ENCODE data around the gene MGMT.

MGMT gene

DNA sequence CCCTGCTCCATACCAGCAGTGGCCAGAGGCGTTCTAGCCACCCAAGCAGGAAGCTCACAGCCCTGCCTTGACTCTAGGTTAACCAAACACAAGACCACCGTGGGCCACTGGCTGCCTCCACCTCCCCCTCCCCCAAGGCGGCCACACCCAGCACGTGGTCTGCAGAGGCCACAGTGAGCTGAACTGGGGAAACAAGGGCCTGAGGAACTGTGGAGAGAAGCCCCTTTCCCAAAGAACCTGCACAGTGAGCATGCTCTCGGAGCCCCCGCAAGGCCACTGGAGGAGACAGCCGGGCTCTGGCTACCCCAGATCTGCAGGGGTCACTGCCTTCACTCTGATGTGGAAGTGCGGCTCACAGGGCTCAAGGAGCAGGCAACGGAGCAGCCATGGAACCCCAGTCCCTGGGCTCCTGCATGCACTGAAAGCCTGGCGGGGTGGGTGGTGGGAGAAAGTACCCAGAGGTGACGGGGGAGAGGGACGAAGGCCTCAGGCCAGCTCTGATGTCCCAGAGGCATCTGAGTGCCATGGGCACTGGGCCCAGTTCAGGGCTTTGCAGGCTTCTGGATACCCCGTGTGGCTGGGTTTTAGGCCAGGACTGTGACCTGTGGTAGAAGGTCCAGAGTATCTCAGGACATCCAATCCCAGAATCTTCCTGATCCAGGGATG is 307.8 kb downstream of the MGMT start:
- no peak for DNase-seq (ENCODE audit: low spot score)

GRCh38 chr10:129775681-129776080 is 308.6 kb downstream of the MGMT start:
- no peak for DNase-seq (ENCODE audit: low spot score)

DNA sequence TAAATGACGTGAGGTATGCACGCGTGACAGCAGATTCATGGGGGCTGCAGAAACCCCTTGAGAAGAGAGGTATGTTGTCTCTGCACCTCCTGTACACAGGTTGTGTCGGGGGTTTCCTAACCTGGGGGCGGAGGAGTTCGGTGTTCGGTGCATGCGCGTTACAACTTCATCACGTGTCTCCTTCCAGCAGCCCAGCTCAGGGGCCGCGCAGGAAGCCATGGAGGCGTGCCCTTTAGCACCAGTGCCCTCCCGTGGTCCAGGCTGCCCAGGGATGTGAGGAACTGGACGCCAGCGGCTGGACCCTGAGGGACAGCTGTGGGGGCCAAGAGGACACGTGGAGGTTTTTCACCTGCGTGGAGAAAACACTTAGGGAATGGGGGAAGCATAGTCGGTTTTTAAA is 310.6 kb downstream of the MGMT start:
- no peak for DNase-seq (ENCODE audit: low spot score)

DNA sequence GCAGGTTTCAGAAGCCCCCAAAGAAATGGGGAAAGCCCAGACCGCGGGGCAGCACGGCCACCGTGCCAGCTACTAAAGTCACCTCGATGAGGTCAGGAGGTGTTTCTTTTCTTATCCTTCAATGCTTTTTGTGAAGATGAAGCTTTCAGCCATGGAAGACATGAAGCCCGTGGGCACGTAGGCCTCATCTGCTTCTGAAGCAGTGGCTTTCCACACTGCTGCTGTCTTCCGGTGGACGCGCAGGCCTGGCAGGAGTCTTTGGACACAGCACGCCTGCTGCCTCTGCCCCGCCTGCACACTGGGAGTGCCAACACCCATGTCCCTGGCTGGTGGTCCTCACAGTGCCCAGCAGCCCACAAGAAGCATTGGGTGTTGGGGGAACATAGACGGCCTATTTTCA is 311.5 kb downstream of the MGMT start:
- DNase-seq (ENCODE audit: low spot score): no peak

DNA sequence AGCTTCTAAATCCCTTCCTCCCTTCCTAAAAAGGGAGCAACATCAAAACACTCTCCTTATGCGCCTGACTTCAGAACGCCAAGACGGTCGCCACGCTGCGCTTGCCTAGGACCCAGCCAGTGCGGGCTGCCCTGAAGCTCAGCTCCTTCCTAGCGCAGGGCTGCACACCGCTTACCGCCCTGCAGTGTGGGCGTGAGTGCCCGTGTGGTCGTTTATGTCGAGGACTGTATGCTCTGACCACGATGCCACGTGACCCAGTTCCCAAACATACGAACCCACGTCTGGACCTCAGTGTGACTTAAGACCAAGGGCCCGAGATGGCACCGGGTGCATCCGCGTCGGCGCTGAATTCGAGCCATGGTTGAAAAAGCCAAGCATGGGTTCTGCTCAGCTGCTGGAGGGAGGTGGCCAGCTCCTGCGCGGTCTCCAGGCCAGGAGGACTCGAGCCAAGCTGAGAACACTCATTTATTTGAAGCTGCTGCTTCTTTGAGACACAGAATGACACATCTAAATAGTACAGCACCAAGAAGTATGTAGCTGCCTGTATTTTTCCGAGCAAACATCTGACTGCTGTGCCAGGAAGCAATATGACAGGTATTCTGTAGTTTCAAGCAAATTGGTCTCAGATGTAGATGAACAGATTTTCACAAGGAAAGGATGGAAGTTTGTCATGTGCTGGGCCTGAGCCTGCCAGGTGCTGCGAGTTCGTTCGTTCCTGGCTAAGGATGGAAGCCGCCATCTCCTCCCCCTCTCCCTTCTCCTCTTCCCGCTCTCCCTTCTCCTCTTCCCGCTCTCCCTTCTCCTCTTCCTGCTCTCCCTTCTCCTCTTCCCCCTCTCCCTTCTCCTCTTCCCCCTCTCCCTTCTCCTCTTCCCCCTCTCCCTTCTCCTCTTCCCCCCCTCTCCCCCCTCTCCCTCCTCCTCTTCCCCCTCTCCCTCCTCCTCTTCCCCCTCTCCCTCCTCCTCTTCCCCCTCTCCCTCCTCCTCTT is 312.4 kb downstream of the MGMT start:
- no peak for DNase-seq (ENCODE audit: low spot score)

DNA sequence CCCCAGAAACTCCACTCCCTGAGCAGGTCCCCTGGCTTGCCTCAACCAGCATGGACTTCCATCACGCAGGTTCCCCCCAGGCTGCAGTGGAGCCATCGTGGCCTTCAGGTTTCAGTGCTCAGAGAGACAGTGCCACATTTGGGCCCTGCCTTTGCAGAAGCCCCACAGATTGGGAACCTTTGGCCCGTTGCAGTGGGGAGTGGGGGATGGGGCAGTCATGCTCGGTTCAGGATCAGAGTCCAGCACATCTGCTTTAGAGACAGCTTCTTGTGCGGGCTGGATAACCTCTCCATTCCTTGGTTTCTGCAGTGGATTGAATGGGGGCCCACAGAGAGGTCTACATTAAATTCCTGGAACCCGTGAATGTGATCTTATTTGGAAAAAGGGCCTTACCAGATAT is 313.2 kb downstream of the MGMT start:
- DNase-seq (ENCODE audit: low spot score): no peak

GRCh38 chr10:129780901-129781795 is 314.1 kb downstream of the MGMT start:
- no peak for DNase-seq (ENCODE audit: low spot score)

GRCh38 chr10:129784291-129784690 is 317.2 kb downstream of the MGMT start:
- no peak for DNase-seq (ENCODE audit: low spot score)

DNA sequence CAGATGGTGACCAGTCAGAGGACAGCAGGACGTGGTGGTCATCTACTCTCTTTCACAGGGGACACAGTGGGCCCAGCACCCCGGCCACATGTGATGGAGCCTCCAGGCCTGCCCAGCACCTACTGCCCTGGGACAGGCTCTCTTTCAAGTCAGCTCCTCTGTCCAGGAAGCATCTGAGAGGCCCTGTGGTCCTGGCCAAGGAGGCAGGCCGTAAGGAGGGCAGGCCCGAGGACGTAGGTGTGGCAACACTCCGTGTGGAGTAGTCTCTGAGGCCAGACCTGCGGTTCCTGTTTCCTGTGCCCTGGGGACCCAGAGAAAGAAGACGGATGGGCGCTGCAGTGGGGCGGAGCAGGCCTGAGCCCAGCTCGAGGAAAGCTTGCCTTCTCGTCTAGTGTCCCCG is 317.9 kb downstream of the MGMT start:
- DNase-seq (ENCODE audit: low spot score): no peak

- DNase-seq (ENCODE audit: low spot score): no peak
Observed at GRCh38 chr10:129785536-129785981, 318.5 kb downstream of the MGMT start.

DNA sequence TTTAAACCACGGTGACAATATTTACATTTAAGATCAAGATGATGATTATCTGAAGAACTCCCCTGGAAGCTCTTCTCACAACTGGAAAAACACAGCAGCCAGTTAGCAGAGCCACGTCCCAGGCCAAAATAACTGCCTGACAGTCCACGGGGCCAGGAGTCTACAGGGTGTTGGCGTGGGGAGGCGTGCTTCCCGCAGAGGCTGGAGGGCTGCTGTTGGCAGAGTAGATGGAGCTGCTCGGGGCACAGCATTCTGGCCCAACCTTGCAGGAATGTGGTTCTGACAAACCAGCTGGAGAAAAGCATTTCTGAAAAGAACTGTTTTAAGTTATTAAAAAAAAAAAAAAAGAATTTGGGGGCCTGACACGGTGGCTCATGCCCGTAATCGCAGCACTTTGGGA is 319.2 kb downstream of the MGMT start:
- DNase-seq (ENCODE audit: low spot score): no peak

DNA sequence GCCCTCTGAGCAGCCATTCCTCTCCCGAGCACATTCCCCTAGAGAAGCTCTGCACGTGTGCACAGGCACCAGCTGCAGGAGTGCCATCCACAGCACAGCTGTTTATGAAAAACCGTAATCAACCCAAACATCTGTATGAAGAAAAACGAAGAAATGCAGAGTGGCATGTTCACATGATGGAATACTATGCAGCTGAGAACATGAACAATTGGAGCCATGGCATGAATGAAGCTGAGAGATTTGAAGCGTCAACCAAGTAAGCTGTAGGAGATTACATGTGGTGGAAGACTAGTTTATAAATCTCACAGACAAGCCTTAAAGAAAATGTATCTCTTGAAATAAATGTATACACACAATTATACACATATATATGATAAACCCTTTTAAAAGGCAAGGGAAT is 320.5 kb downstream of the MGMT start:
- DNase-seq (ENCODE audit: low spot score): no peak

- no peak for DNase-seq (ENCODE audit: low spot score)
Observed at GRCh38 chr10:129788215-129788614, 321.2 kb downstream of the MGMT start.

DNA sequence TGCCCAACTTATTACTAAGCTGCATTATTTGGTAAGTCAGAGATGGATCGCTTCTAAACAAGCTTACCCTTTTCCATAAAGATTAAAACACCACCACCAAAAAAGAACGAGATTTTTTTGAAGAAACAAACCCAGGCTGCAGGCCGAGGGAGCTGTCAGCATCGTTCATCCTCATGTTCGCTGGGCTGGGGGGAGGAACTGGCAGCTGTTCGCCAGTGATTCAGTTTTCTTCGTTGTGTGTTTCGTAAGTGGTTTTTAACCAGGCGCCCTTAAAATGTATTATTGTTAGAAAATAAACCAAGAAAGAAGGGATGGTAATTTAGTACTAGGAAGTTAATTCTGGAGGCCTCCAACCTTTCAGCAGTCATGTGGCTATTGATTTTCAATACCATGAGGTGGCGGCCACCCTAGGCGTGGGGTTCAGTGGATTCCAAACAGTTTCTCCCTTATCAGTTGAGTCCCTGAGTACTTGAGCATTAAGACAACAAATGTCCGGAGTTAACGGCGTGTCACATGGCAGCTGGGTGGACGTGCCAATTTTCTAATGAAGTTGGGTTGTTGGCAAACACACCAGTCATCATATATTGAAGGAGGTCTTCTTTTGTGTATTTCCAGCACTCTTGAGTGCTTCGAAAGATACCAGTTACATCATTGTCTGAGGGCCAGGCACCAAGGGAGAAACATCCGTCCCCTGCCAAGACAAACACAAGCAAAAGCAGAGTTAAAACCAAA is 323.8 kb downstream of the MGMT start:
- no peak for DNase-seq (ENCODE audit: low spot score)

DNA sequence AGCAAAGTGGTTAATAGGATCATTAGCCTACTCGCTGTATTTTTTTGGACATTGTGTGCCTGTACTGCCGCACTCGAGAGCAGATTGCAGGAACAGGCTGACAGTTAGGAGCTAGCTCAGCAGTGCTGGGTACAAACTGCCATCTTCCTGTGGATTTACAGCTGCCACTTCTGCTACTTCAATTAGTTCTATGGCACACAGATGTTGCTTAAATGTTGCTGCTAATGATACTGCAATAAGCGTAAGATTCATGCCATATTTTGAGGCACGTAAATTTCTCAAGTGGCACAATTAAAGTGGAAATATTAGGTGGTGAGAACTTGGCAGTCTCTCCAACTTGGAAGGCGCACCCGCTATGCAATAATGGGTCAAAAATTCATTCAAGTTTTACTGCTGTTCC is 325.1 kb downstream of the MGMT start:
- DNase-seq (ENCODE audit: low spot score): no peak

- DNase-seq (ENCODE audit: low spot score): no peak
Observed at GRCh38 chr10:129792864-129793263, 325.8 kb downstream of the MGMT start.

GRCh38 chr10:129793479-129793878 is 326.4 kb downstream of the MGMT start:
- DNase-seq (ENCODE audit: low spot score): no peak

DNA sequence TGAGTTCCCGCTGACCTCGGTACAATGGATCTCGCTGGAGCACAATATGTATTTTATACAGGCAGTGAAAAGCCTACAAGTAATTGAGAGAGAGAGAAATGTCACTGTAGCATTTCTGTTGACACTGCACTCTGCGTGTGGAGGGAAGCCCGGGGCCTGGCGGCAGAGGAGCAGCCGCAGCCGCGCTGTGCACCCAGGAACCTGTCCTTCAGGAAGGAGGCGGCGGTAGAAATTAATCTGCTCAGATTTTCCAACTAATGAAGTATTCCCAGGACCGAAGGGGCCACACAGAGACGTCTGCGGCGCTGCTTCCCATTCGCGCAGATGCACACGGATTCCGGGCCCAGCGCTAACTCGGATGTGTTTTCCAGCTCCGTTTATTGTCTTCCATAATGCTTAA is 327.0 kb downstream of the MGMT start:
- no peak for DNase-seq (ENCODE audit: low spot score)

DNA sequence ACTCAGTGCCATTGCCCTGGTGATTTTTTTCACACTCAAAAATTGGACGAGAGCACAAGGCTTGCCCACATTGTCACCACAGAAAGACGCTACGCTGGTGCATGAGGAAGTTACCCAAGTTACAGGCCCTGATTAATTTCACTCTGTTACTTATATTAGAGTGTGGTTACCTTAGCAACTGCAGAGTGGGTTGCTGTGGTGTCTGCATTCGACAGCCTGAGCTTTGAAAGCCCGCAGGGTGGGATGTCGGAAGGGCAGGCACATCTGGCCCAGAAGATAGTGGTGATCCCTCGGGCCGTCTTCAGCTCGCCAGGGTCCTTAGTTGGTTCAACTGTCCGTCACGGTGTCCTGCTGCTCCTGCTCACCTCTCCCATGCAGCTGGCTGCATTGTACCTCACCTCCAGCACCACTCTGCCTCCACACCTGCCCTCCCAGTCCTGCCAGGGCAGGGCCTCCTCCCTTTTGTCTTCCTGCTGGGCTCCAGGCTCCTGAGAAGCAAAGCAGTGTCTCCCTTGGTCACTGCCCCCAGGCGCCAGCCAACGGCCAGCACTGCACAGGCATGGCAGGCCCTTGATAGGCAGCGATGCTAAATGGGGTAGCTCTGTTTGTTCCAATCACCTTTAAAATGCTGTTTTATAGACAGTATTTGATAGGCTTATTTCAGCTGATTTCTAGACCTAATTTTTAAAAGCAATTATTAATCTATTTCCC is 329.8 kb downstream of the MGMT start:
- no peak for DNase-seq (ENCODE audit: low spot score)

DNA sequence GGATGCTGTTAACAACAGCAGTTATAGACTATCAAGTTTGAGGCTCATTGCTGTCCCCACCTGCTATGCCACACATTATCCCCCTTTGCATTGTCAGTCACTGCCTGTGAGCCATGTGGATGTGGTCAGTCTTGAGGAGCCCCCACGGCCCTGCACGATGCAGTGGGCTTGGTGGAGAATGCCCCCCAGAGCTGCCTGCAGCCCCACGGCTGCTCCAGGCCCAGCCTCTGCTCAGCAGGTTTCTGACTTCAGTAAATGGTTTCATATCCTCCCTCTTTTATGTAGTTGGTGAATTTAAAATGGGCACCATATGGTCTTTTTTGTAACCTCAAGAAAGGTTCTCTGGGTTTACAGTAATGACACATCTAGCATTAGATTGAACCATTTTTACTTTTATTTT is 332.9 kb downstream of the MGMT start:
- no peak for DNase-seq (ENCODE audit: low spot score)

DNA sequence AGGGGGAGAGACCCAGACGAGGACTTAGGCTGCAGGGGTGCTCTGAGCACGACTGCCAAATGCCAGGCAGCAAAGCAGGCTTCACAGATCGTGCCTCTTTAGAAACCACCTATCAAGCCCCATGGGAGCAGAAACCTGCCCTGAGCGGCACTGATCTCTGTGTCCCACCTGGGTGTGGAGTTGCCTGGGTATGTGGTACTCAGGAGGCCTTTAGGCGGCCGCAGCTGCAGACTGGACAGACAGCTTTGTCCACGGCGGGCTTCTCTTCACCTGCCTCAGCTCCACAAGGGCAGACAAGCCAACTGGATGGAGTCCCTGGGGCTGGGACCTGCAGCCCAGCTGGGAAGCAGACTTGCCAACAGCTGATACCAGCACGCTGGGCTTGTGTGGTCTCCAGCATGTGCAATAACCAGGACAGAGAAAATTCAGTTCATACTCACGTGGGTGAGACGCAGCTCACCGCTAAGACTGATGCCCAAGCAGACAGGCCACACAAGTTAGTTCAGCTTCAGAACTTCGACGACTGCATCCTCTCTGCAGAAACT is 333.8 kb downstream of the MGMT start:
- no peak for DNase-seq (ENCODE audit: low spot score)
